Skeletal muscle tissue (tissue), 5 donors: Measurements from ENCODE around the gene FBRS. TPM values are rescaled to one million over a fixed set of nuclear protein-coding genes. Genes with fewer than 3 reads are reported as not detected.
A peak's percentile ranks its signal among the peaks of the same experiment; 100 is the strongest.

Source experiments
- H3K27ac ChIP-seq: one replicate; pipeline ENCODE4 v1.7.0; 2013; ENCODE audit warnings: mild to moderate bottlenecking, low read depth, low read length, inconsistent platforms
- H3K27me3 ChIP-seq, 3 donors: one replicate each; pipeline ENCODE4 v1.7.0; 2013; ENCODE audit warnings: low read length in 3 of 3; ENCODE audit not compliant: control insufficient read depth in 3 of 3, insufficient read depth in 3 of 3
- H3K36me3 ChIP-seq, 3 donors: one replicate each; pipeline ENCODE4 v1.7.0; 2013; ENCODE audit warnings: low read length in 3 of 3; ENCODE audit not compliant: control insufficient read depth in 3 of 3, insufficient read depth in 3 of 3
- H3K4me1 ChIP-seq, 3 donors: one replicate each; pipeline ENCODE4 v1.7.0; 2013; ENCODE audit warnings: low read length in 3 of 3, mild to moderate bottlenecking in 3 of 3; ENCODE audit not compliant: control insufficient read depth in 3 of 3, insufficient read depth in 3 of 3
- H3K4me3 ChIP-seq, 3 donors: one replicate each; pipeline ENCODE4 v1.7.0; 2013; ENCODE audit warnings: low read length in 3 of 3
- H3K9ac ChIP-seq, 3 donors: one replicate each; pipeline ENCODE4 v1.7.0; 2013; ENCODE audit warnings: low read length in 3 of 3, mild to moderate bottlenecking in 3 of 3, moderate library complexity in 2 of 3, low read depth in 1 of 3
- H3K9me3 ChIP-seq, 3 donors: one replicate each; pipeline ENCODE4 v1.7.0; 2013; ENCODE audit warnings: low read length in 3 of 3; ENCODE audit not compliant: control insufficient read depth in 3 of 3
- small RNA-seq: library from RNA; depleted of rRNA; stranded (forward); fragments of <200 nt; gene quantifications from one replicate; pipeline ENCODE3, GENCODE V24; 2014
- total RNA-seq: library from RNA; depleted of rRNA; stranded (reverse); fragments of >200 nt; gene quantifications from one replicate; pipeline ENCODE4 v1.2.3, GENCODE V29; 2014
- donor health status: Osteomylitis.

FBRS gene
- total RNA-seq, 1 donor from 2014 or later, result 7.3 TPM

- Histone ChIP-seq H3K4me3 (no peak overlapping the region), H3K36me3 (peaks cover 77 to 79% (median 79%) of the 10 kb centered on the region in 3 donors), H3K27ac (no peak overlapping the region), H3K27me3 (no peaks in the 10 kb centered on the region), H3K9ac (no peak overlapping the region), H3K9me3 (no peaks in the 10 kb centered on the region), H3K4me1 (peaks cover 0 to under 1% (median 0%) of the 10 kb centered on the region in 3 donors)
Measured at GRCh38 chr16:30706046-30706445, 47.8 kb downstream of the FBRS start.

GRCh38 chr16:30710971-30711370 lies 52.7 kb downstream of the FBRS start:
- Histone ChIP-seq H3K9me3 (no peaks in the 10 kb centered on the region), H3K4me1 (no peaks in the 10 kb centered on the region), H3K27me3 (no peaks in the 10 kb centered on the region), H3K36me3 (peaks cover 88 to 89% (median 89%) of the 10 kb centered on the region in 3 donors), H3K4me3 (no peak overlapping the region), H3K27ac (no peak overlapping the region), H3K9ac (no peak overlapping the region)

GRCh38 chr16:30711712-30712111 lies 53.5 kb downstream of the FBRS start:
- Histone ChIP-seq H3K27me3 (no peaks in the 10 kb centered on the region), H3K27ac (no peak overlapping the region), H3K9ac (no peak overlapping the region), H3K9me3 (no peaks in the 10 kb centered on the region), H3K4me3 (no peak overlapping the region), H3K36me3 (peaks cover 87 to 89% (median 88%) of the 10 kb centered on the region in 3 donors), H3K4me1 (no peaks in the 10 kb centered on the region)

GRCh38 chr16:30715750-30716445 lies 57.7 kb downstream of the FBRS start:
- H3K4me1 ChIP-seq, result no peaks in the 10 kb centered on the region
- no peak overlapping the region for H3K27ac ChIP-seq
- peaks cover 74 to 76% (median 75%) of the 10 kb centered on the region in 3 donors for H3K36me3 ChIP-seq
- H3K9me3 ChIP-seq, result no peaks in the 10 kb centered on the region
- H3K27me3 ChIP-seq, result no peaks in the 10 kb centered on the region
- H3K4me3 ChIP-seq, result no peak overlapping the region
- H3K9ac ChIP-seq, result no peak overlapping the region

- Histone ChIP-seq H3K27ac (no peak overlapping the region), H3K36me3 (peaks cover 77 to 82% (median 82%) of the 10 kb centered on the region in 3 donors), H3K9ac (no peak overlapping the region), H3K4me1 (no peaks in the 10 kb centered on the region), H3K4me3 (no peak overlapping the region), H3K27me3 (no peaks in the 10 kb centered on the region), H3K9me3 (no peaks in the 10 kb centered on the region)
Measured at GRCh38 chr16:30720086-30720485, 61.9 kb downstream of the FBRS start.

Small RNAs within 50 kb of the gene (small RNA-seq; reads per million reads assigned to genes)
- gene AC093249.1, result not detected
- gene RNU6-1043P, result not detected
- not detected for gene RNU6-416P
- 0.95 reads per million, percentile 77 among the genes with 10 or more reads in this experiment for gene SNORA30

Other genes with a start within 250 kb of the FBRS start
- 26.1 TPM for gene DCTPP1, start 228.4 kb upstream of the FBRS start, total RNA-seq
- 7.3 TPM for gene SEPHS2, start 212.6 kb upstream of the FBRS start, total RNA-seq
- 4.2 TPM for gene ITGAL, start 185.7 kb upstream of the FBRS start, total RNA-seq
- 23.5 TPM for gene ZNF768, start 131.9 kb upstream of the FBRS start, total RNA-seq
- gene ZNF747, start 123.6 kb upstream of the FBRS start, total RNA-seq, result 8.4 TPM
- 3.7 TPM for gene ZNF764, start 100.1 kb upstream of the FBRS start, total RNA-seq
- gene ZNF688, start 86.7 kb upstream of the FBRS start, total RNA-seq, result 5.7 TPM
- gene ZNF785, start 72.7 kb upstream of the FBRS start, total RNA-seq, result 10.4 TPM
- gene ZNF689, start 48.0 kb upstream of the FBRS start, total RNA-seq, result 4.7 TPM
- 6.8 TPM for gene PRR14, start 7.5 kb upstream of the FBRS start, total RNA-seq
- gene SRCAP, start 40.7 kb downstream of the FBRS start, total RNA-seq, result 17.2 TPM
- gene PHKG2, start 90.0 kb downstream of the FBRS start, total RNA-seq, result 3.7 TPM
- 1.6 TPM for gene CFAP119, start 103.6 kb downstream of the FBRS start, total RNA-seq
- 50.6 TPM for gene RNF40, start 103.9 kb downstream of the FBRS start, total RNA-seq
- 5.7 TPM for gene ZNF629, start 128.8 kb downstream of the FBRS start, total RNA-seq
- gene BCL7C, start 235.6 kb downstream of the FBRS start, total RNA-seq, result 29.7 TPM
- gene CTF1, start 238.2 kb downstream of the FBRS start, total RNA-seq, result 0.52 TPM